HUDEP-2 (cell line): ENCODE measurements around the gene WDFY4.

ENCODE experiments used
- DNase-seq, 76 experiments: peaks; one replicate each; lab custom pipeline; 2025; ENCODE audit not compliant: unreplicated experiment in 76 of 76; lab: John Stamatoyannopoulos, UW

WDFY4 gene

GRCh38 chr10:48767373-48768143, 82.9 kb downstream of the WDFY4 start:
- DNase-seq = no peak

- no peak for DNase-seq
Measured at GRCh38 chr10:48768144-48768766, 83.6 kb downstream of the WDFY4 start.

GRCh38 chr10:48768926-48769325, 84.3 kb downstream of the WDFY4 start:
- DNase-seq = no peak

GRCh38 chr10:48769706-48770435, 85.2 kb downstream of the WDFY4 start:
- no peak for DNase-seq

- DNase-seq = no peak
Measured at GRCh38 chr10:48770561-48771089, 86.0 kb downstream of the WDFY4 start.

- DNase-seq = no peak
Measured at GRCh38 chr10:48771234-48771633, 86.6 kb downstream of the WDFY4 start.

- no peak for DNase-seq
Measured at GRCh38 chr10:48772059-48772458, 87.4 kb downstream of the WDFY4 start.

GRCh38 chr10:48773580-48773979, 88.9 kb downstream of the WDFY4 start:
- DNase-seq = no peak

GRCh38 chr10:48774416-48775205, 89.9 kb downstream of the WDFY4 start:
- DNase-seq = no peak

GRCh38 chr10:48775206-48775517, 90.5 kb downstream of the WDFY4 start:
- no peak for DNase-seq

GRCh38 chr10:48776005-48776522, 91.4 kb downstream of the WDFY4 start:
- DNase-seq = no peak

- DNase-seq = no peak
Measured at GRCh38 chr10:48776528-48776927, 91.9 kb downstream of the WDFY4 start.

- no peak for DNase-seq
Measured at GRCh38 chr10:48777110-48777509, 92.4 kb downstream of the WDFY4 start.

GRCh38 chr10:48778193-48778857, 93.7 kb downstream of the WDFY4 start:
- no peak for DNase-seq

- no peak for DNase-seq
Measured at GRCh38 chr10:48779077-48779476, 94.4 kb downstream of the WDFY4 start.

GRCh38 chr10:48779546-48780152, 95.0 kb downstream of the WDFY4 start:
- no peak for DNase-seq

GRCh38 chr10:48780341-48780740, 95.7 kb downstream of the WDFY4 start:
- no peak for DNase-seq

- no peak for DNase-seq
Measured at GRCh38 chr10:48782386-48782785, 97.7 kb downstream of the WDFY4 start.

- DNase-seq = no peak
Measured at GRCh38 chr10:48784031-48784430, 99.4 kb downstream of the WDFY4 start.

- no peak for DNase-seq
Measured at GRCh38 chr10:48785796-48786195, 101.1 kb downstream of the WDFY4 start.
